HepG2 (cell line): ENCODE measurements around the gene MEIOB. TPM values are rescaled to one million over a fixed set of nuclear protein-coding genes. Genes with fewer than 3 reads are reported as not detected.

Source experiments
- AGO2 ChIP-seq: fragments of 200-400 bp; formaldehyde crosslinking; optimal IDR thresholded peaks from 2 replicates; pipeline ENCODE3; 2017; ENCODE audit warnings: mild to moderate bottlenecking, low read depth, low read length, moderate library complexity
- KLF9 ChIP-seq: IDR thresholded peaks from 2 replicates; pipeline ENCODE4 v1.6.1; 2016; ENCODE audit warnings: low read depth
- MTA3 ChIP-seq: sonication (generic); formaldehyde crosslinking; IDR thresholded peaks from 2 replicates; pipeline ENCODE4 v1.4.0; 2020; ENCODE audit warnings: missing genetic modification reagents
- NFKB2 ChIP-seq: sonication (generic); formaldehyde crosslinking; IDR thresholded peaks from 2 replicates; pipeline ENCODE4 v1.4.0; 2020; ENCODE audit warnings: missing genetic modification reagents, borderline replicate concordance
- PITX1 ChIP-seq: sonication (generic); formaldehyde crosslinking; IDR thresholded peaks from 2 replicates; pipeline ENCODE4 v1.5.1; 2020; ENCODE audit warnings: mild to moderate bottlenecking, missing genetic modification reagents
- POGK ChIP-seq: sonication (generic); formaldehyde crosslinking; conservative IDR thresholded peaks from 2 replicates; pipeline ENCODE4 v1.8.0; 2022; ENCODE audit warnings: mild to moderate bottlenecking, moderate library complexity, missing genetic modification reagents
- TBP ChIP-seq: sonication (generic); formaldehyde crosslinking; IDR thresholded peaks from 2 replicates; pipeline ENCODE4 v1.5.0; 2020; ENCODE audit warnings: missing genetic modification reagents
- TFDP1 ChIP-seq: IDR thresholded peaks from 2 replicates; pipeline ENCODE4 v1.6.1; 2016; ENCODE audit warnings: missing compliant biosample characterization, missing genetic modification reagents, borderline replicate concordance
- U2AF1 ChIP-seq: fragments of 200-400 bp; formaldehyde crosslinking; optimal IDR thresholded peaks from 2 replicates; pipeline ENCODE3; 2017; ENCODE audit warnings: mild to moderate bottlenecking, low read depth, low read length
- ZFP62 ChIP-seq: sonication (generic); formaldehyde crosslinking; IDR thresholded peaks from 2 replicates; pipeline ENCODE4 v1.4.0; 2020; ENCODE audit warnings: missing genetic modification reagents
- ZFY ChIP-seq: sonication (generic); formaldehyde crosslinking; IDR thresholded peaks from 2 replicates; pipeline ENCODE4 v1.4.0; 2020; ENCODE audit warnings: missing genetic modification reagents
- ZNF143 ChIP-seq: sonication (generic); formaldehyde crosslinking; IDR thresholded peaks from 2 replicates; pipeline ENCODE4 v1.4.0; 2020; ENCODE audit warnings: missing genetic modification reagents
- ZNF292 ChIP-seq: sonication (generic); formaldehyde crosslinking; IDR thresholded peaks from 2 replicates; pipeline ENCODE4 v1.8.1; 2022; ENCODE audit warnings: mild to moderate bottlenecking, low read depth, missing genetic modification reagents, borderline replicate concordance
- ZNF318 ChIP-seq: sonication (generic); formaldehyde crosslinking; IDR thresholded peaks from 2 replicates; pipeline ENCODE4 v1.4.0; 2020; ENCODE audit warnings: mild to moderate bottlenecking, missing genetic modification reagents
- ZNF33B ChIP-seq: sonication (generic); formaldehyde crosslinking; IDR thresholded peaks from 2 replicates; pipeline ENCODE4 v1.5.1; 2020; ENCODE audit warnings: mild to moderate bottlenecking, missing genetic modification reagents
- ZNF350 ChIP-seq: sonication (generic); formaldehyde crosslinking; IDR thresholded peaks from 2 replicates; pipeline ENCODE4 v1.4.0; 2020; ENCODE audit warnings: mild to moderate bottlenecking, low read depth, missing genetic modification reagents, borderline replicate concordance
- ZNF432 ChIP-seq: sonication (generic); formaldehyde crosslinking; IDR thresholded peaks from 2 replicates; pipeline ENCODE4 v1.5.0; 2020; ENCODE audit warnings: missing genetic modification reagents, mild to moderate bottlenecking, borderline replicate concordance
- ZNF549 ChIP-seq: sonication (generic); formaldehyde crosslinking; IDR thresholded peaks from 2 replicates; pipeline ENCODE4 v1.5.0; 2020; ENCODE audit warnings: missing genetic modification reagents
- ZSCAN5A ChIP-seq: sonication (generic); formaldehyde crosslinking; IDR thresholded peaks from 2 replicates; pipeline ENCODE4 v1.8.0; 2022; ENCODE audit warnings: mild to moderate bottlenecking, missing genetic modification reagents, borderline replicate concordance
- polyA plus RNA-seq, 8 experiments: library from polyadenylated mRNA; depleted of rRNA in 3 of 8; stranded (reverse) in 7 of 8; unstranded in 1 of 8; fragments of >200 nt; fragmentation: Illumina TruSeq in 4 of 8; extraction: Trizol in 4 of 8; gene quantifications; 2 replicates each; pipeline versions ENCODE4 v1.2.1 to v1.2.3, GENCODE V29; 2011 to 2016; ENCODE audit warnings: low read depth in 4 of 8, missing spikeins in 1 of 8, mixed read lengths in 1 of 8; ENCODE audit not compliant: insufficient read depth in 1 of 8
- total RNA-seq, 5 experiments: library from RNA; depleted of rRNA; stranded (reverse); fragments of >200 nt; fragmentation: Illumina TruSeq; extraction: Trizol; gene quantifications; 2 replicates each; pipeline ENCODE4 v1.2.3, GENCODE V29; 2016; ENCODE audit warnings: low read depth in 1 of 5

MEIOB gene
- total and polyA plus RNA-seq, 2 of the 13 experiments (the other 11 are each of a cell fraction or from before 2014, with no cell fraction given) = 0.17 TPM; not detected in 1

- TF ChIP-seq ZNF318 (CRISPR knock-in tag) (no peak), ZFY (peak; percentile 23; the same call in 1 of the 2 replicates), PITX1 (0 out of 2 replicates have a peak, but pooled peaks have one; percentile 34), POGK (CRISPR knock-in tag) (0 out of 2 replicates have a peak, but pooled peaks have one; percentile 22), MTA3 (CRISPR knock-in tag) (no peak), ZNF33B (no peak), ZNF292 (CRISPR knock-in tag) (0 out of 2 replicates have a peak, but pooled peaks have one; percentile 43), TFDP1 (CRISPR knock-in tag) (no peak), ZNF432 (CRISPR knock-in tag) (no peak), ZFP62 (CRISPR knock-in tag) (no peak), ZSCAN5A (CRISPR knock-in tag) (no peak), U2AF1 (no peak), TBP (CRISPR knock-in tag) (no peak), NFKB2 (no peak), ZNF143 (CRISPR knock-in tag) (no peak), ZNF549 (no peak), AGO2 (no peak), KLF9 (no peak), ZNF350 (CRISPR knock-in tag) (peak; percentile 42; the same call in 1 of the 2 replicates)
Measured at GRCh38 chr16:1823821-1824220, 48.1 kb downstream of the MEIOB start (continued).
